Osteoblast (primary cell): ENCODE data around the gene TNIK. TPM values are rescaled to one million over a fixed set of nuclear protein-coding genes. Genes with fewer than 3 reads are reported as not detected.
A peak's percentile ranks its signal among the peaks of the same experiment; 100 is the strongest.

Source experiments
- DNase-seq: peaks from one replicate; pipeline ENCODE4 v3.0.0; 2011; ENCODE audit warnings: low spot score, mixed read lengths; ENCODE audit not compliant: insufficient read length; ENCODE audit errors: missing footprints
- H2AFZ ChIP-seq: 2 replicates; pipeline ENCODE4 v1.6.0; 2011; ENCODE audit warnings: mild to moderate bottlenecking, low read length
- H3K27ac ChIP-seq: 2 replicates; pipeline ENCODE4 v1.5.1; 2011; ENCODE audit warnings: mild to moderate bottlenecking, low read depth, low read length, moderate library complexity
- H3K27me3 ChIP-seq: 2 replicates; pipeline ENCODE4 v1.6.0; 2012; ENCODE audit warnings: mild to moderate bottlenecking, control low read depth, inconsistent platforms, low read length, moderate library complexity; ENCODE audit not compliant: insufficient read depth
- H3K36me3 ChIP-seq: 2 replicates; pipeline ENCODE4 v1.5.1; 2011; ENCODE audit warnings: mild to moderate bottlenecking, low read length, control low read depth, moderate library complexity; ENCODE audit not compliant: insufficient read depth
- H3K4me1 ChIP-seq: 2 replicates; pipeline ENCODE4 v1.5.1; 2011; ENCODE audit warnings: mild to moderate bottlenecking, low read length, control low read depth, moderate library complexity; ENCODE audit not compliant: insufficient read depth
- H3K4me2 ChIP-seq: 2 replicates; pipeline ENCODE4 v1.6.0; 2011; ENCODE audit warnings: mild to moderate bottlenecking, low read length; ENCODE audit not compliant: insufficient read depth
- H3K4me3 ChIP-seq: fragments of 200-600 bp; sonication (generic); 3 replicates; pipeline ENCODE4 v1.5.1; 2012; ENCODE audit warnings: mild to moderate bottlenecking, low read length, inconsistent platforms; ENCODE audit not compliant: insufficient read depth
- H3K79me2 ChIP-seq: 2 replicates; pipeline ENCODE4 v1.6.0; 2012; ENCODE audit warnings: mild to moderate bottlenecking, low read length, control low read depth, inconsistent platforms; ENCODE audit not compliant: insufficient read depth
- H3K9me3 ChIP-seq: 2 replicates; pipeline ENCODE4 v1.5.1; 2011; ENCODE audit warnings: low read depth, low read length, control low read depth
- H4K20me1 ChIP-seq: 2 replicates; pipeline ENCODE4 v1.6.0; 2012; ENCODE audit warnings: mild to moderate bottlenecking, low read length, control low read depth; ENCODE audit not compliant: insufficient read depth
- CTCF ChIP-seq: IDR thresholded peaks from 2 replicates; pipeline ENCODE4 v1.5.1; 2011; ENCODE audit warnings: mild to moderate bottlenecking, low read depth, low read length, moderate library complexity; ENCODE audit errors: extremely low read depth
- total RNA-seq: library from RNA; depleted of rRNA; stranded (reverse); fragments of >200 nt; gene quantifications from 2 replicates; pipeline ENCODE4 v1.2.3, GENCODE V29; 2012

The TNIK gene
- total RNA-seq, 1 donor, result 7.6 TPM

GRCh38 chr3:171227359-171227758 is 232.8 kb downstream of the TNIK start:
- Histone ChIP-seq H3K4me1 (no peaks in the 10 kb centered on the region), H4K20me1 (no peaks in the 10 kb centered on the region), H3K9me3 (no peaks in the 10 kb centered on the region), H3K4me2 (no peak overlapping the region), H3K79me2 (no peaks in the 10 kb centered on the region), H3K27ac (no peak overlapping the region), H3K27me3 (peaks cover 17% of the 10 kb centered on the region), H3K36me3 (no peaks in the 10 kb centered on the region), H2AFZ (no peak overlapping the region), H3K4me3 (no peak overlapping the region)
- TF ChIP-seq CTCF, result no peak
- no peak for DNase-seq

GRCh38 chr3:171226794-171227193 is 233.4 kb downstream of the TNIK start:
- Histone ChIP-seq H4K20me1 (no peaks in the 10 kb centered on the region), H3K79me2 (no peaks in the 10 kb centered on the region), H3K4me2 (no peak overlapping the region), H3K4me3 (no peak overlapping the region), H3K36me3 (no peaks in the 10 kb centered on the region), H2AFZ (no peak overlapping the region), H3K27me3 (peaks cover 17% of the 10 kb centered on the region), H3K4me1 (no peaks in the 10 kb centered on the region), H3K27ac (no peak overlapping the region), H3K9me3 (no peaks in the 10 kb centered on the region)
- no peak for DNase-seq
- no peak for TF ChIP-seq CTCF

- H3K27me3 ChIP-seq, result peaks cover 15% of the 10 kb centered on the region
- H3K4me3 ChIP-seq, result no peak overlapping the region
- H3K4me2 ChIP-seq, result no peak overlapping the region
- no peak for TF ChIP-seq CTCF
- H4K20me1 ChIP-seq, result no peaks in the 10 kb centered on the region
- H3K79me2 ChIP-seq, result no peaks in the 10 kb centered on the region
- no peaks in the 10 kb centered on the region for H3K4me1 ChIP-seq
- no peaks in the 10 kb centered on the region for H3K9me3 ChIP-seq
- H2AFZ ChIP-seq, result no peak overlapping the region
- H3K27ac ChIP-seq, result no peak overlapping the region
- DNase-seq, result no peak
- no peaks in the 10 kb centered on the region for H3K36me3 ChIP-seq
Observed at GRCh38 chr3:171225708-171226107, 234.5 kb downstream of the TNIK start.

GRCh38 chr3:171225165-171225564 is 235.0 kb downstream of the TNIK start:
- no peak overlapping the region for H2AFZ ChIP-seq
- H3K79me2 ChIP-seq, result no peaks in the 10 kb centered on the region
- H3K27ac ChIP-seq, result no peak overlapping the region
- peaks cover 11% of the 10 kb centered on the region for H3K27me3 ChIP-seq
- no peak for TF ChIP-seq CTCF
- no peaks in the 10 kb centered on the region for H3K4me1 ChIP-seq
- no peaks in the 10 kb centered on the region for H3K36me3 ChIP-seq
- peak; percentile 9 for DNase-seq
- H3K9me3 ChIP-seq, result no peaks in the 10 kb centered on the region
- no peaks in the 10 kb centered on the region for H4K20me1 ChIP-seq
- H3K4me2 ChIP-seq, result no peak overlapping the region
- H3K4me3 ChIP-seq, result no peak overlapping the region
